ENCODE results near the gene AURKAIP1.

AURKAIP1 gene

GRCh38 chr1:1331068-1331965 is 43.7 kb downstream of the AURKAIP1 start, which contains the start of gene TAS1R3:
TSS of gene TAS1R3 (plus strand) at chr1:1331280. CDS start at chr1:1331346, 66 bp downstream.
- DNase-seq = no peak

- no peak for DNase-seq
These were observed 44.5 kb downstream of the AURKAIP1 start for GRCh38 chr1:1330366-1331067.

GRCh38 chr1:1329304-1330210 is 45.5 kb downstream of the AURKAIP1 start:
- DNase-seq = no peak

GRCh38 chr1:1328254-1328653 is 46.8 kb downstream of the AURKAIP1 start:
- no peak for DNase-seq

GRCh38 chr1:1327291-1327690 is 47.7 kb downstream of the AURKAIP1 start:
- DNase-seq = no peak

- no peak for DNase-seq
These were observed 48.9 kb downstream of the AURKAIP1 start for GRCh38 chr1:1326075-1326605.

- DNase-seq = no peak
These were observed 49.5 kb downstream of the AURKAIP1 start for GRCh38 chr1:1325288-1326074.

GRCh38 chr1:1324524-1325287 is 50.3 kb downstream of the AURKAIP1 start, which contains the start of the genes CPTP and INTS11:
TSS of gene CPTP (plus strand) at chr1:1324802. CDS start at chr1:1326911, 2,109 bp downstream.
TSS of gene INTS11 (minus strand) at chr1:1324660. CDS start at chr1:1324608, 52 bp downstream.
- peak; percentile 90 for DNase-seq

- DNase-seq = no peak
These were observed 50.9 kb downstream of the AURKAIP1 start for GRCh38 chr1:1324084-1324523.
